Heart right ventricle (tissue), 16 donors: ENCODE data around the gene CELF4. TPM values are rescaled to one million over a fixed set of nuclear protein-coding genes. Genes with fewer than 3 reads are reported as not detected.

Experiments
- ATAC-seq, 8 donors: fragments of 200-7000 bp; cut with Tn5 transposase; one replicate each; pipeline ENCODE4 v1.9.1; 2020; ENCODE audit warnings: mild to moderate bottlenecking in 8 of 8, moderate library complexity in 8 of 8, moderate number of reproducible peaks in 1 of 8
- DNase-seq, 2 donors: peaks; one replicate each; pipeline ENCODE4 v3.0.0-alpha.2; 2020
- H3K27ac ChIP-seq, 10 donors: fragments of 200-600 bp; sonication (generic) in 2 of 10; one replicate each; pipeline versions ENCODE4 v1.5.0 to v1.8.0; 2020 to 2022; ENCODE audit warnings: mild to moderate bottlenecking in 3 of 10
- H3K27me3 ChIP-seq, 7 donors: fragments of 200-600 bp; one replicate each; pipeline ENCODE4 v1.8.0; 2021 to 2022; ENCODE audit warnings: mild to moderate bottlenecking in 2 of 7
- H3K36me3 ChIP-seq, 9 donors: fragments of 200-600 bp; sonication (generic) in 1 of 9; one replicate each; pipeline versions ENCODE4 v1.5.0 to v1.8.0; 2020 to 2022; ENCODE audit warnings: mild to moderate bottlenecking in 2 of 9
- H3K4me1 ChIP-seq, 9 donors: fragments of 200-600 bp; sonication (generic) in 1 of 9; one replicate each; pipeline versions ENCODE4 v1.5.0 to v1.8.0; 2020 to 2022; ENCODE audit warnings: mild to moderate bottlenecking in 4 of 9
- H3K4me3 ChIP-seq, 10 donors: fragments of 200-600 bp; sonication (generic) in 2 of 10; one replicate each; pipeline versions ENCODE4 v1.5.0 to v1.8.0; 2020 to 2022; ENCODE audit warnings: mild to moderate bottlenecking in 7 of 10, moderate library complexity in 2 of 10
- H3K9me3 ChIP-seq, 11 donors: fragments of 200-600 bp in 10 of 11; sonication (generic) in 2 of 11; one replicate each; pipeline versions ENCODE4 v1.5.0 to v1.8.0; 2013 to 2022; ENCODE audit warnings: mild to moderate bottlenecking in 2 of 11, control low read depth in 1 of 11, moderate library complexity in 1 of 11
- CTCF ChIP-seq, 9 donors: fragments of 200-600 bp; sonication (generic) in 2 of 9; IDR thresholded peaks; one replicate each; pipeline versions ENCODE4 v1.5.0 to v1.8.0; 2021 to 2022; ENCODE audit warnings: antibody characterized with exemption in 9 of 9, mild to moderate bottlenecking in 5 of 9, moderate library complexity in 1 of 9
- WGBS, 2 donors: extraction: QIAGEN DNeasy Blood & Tissue Kit; methylation state at CpG; one replicate each; pipeline ENCODE4 v1.1.7; 2013; ENCODE audit warnings: inconsistent platforms in 1 of 2; 5-methylcytosine and 5-hydroxymethylcytosine counted together
- intact Hi-C, 10 donors: fragments of 100-400 bp; cut with DNase I; formaldehyde crosslinking; loops; one replicate each; pipeline versions ENCODE4 v1.11.1 to v1.14.2; 2022
- polyA plus RNA-seq, 2 donors: library from polyadenylated mRNA; stranded (reverse); fragments of 200-250 nt; gene quantifications; one replicate each; pipeline ENCODE4 v1.2.3, GENCODE V29; 2013
- total RNA-seq, 10 donors: library from RNA; stranded (reverse); fragmentation: NEBNext Ultra II Directional in 3 of 10; extraction: Animal tissue kit (Norgen Biotek cat#: 25700) in 3 of 10; gene quantifications; one replicate each; pipeline versions ENCODE4 v1.2.1 to v1.2.4, GENCODE V29; 2021 to 2023
- donor health status: Arrhythmogenic right ventricular cardiomyopathy.
- donor health status: ischemic (EF 13 %, LVEDD 7.1; RV severe dilation, severe dysfunction).
- donor health status: healthy with polysubstance abuse.
- donor health status: DM: no; HTN: yes; CAD: no.
- donor health status: DM: no; HTN: no; CAD: no.
- donor health status: ischemic (EF 25% LVEDD 6.9; RV normal size, moderate dysfunction).
- donor health status: ischemic (EF 25% LVEDD 5.7; RV mildly dilated, moderate dysfunction).
- donor health status: healthy.
- donor health status: DM: yes; HTN: yes; CAD: no.
- donor health status: Ischemic cardiomyopathy.
- donor health status: ischemic (EF 35%, LVEDD 5.7; RV mildly dilated, moderate dysfunction).
- donor health status: nonischemic (EF 11% LVEDD 7.7; RV severe dilation, severe dysfunction).
- donor health status: DM: yes; HTN: yes; CAD: no.
- donor health status: PGD.
- donor health status: ischemic (EF 29% LVEDD 5.4; RV normal size, mild dysfunction).
- donor health status: nonischemic (EF 23%, LVEDD 6.1; RV moderate dilation, normal function).

The CELF4 gene
- total and polyA plus RNA-seq, 12 donors, result 0.07 to 1.2 (median 0.31) TPM; not detected in 1

- Histone ChIP-seq H3K4me3 (no peak overlapping the region), H3K27me3 (peaks cover 0 to 10% (median 0%) of the 10 kb centered on the region in 7 donors), H3K4me1 (no peaks in the 10 kb centered on the region), H3K27ac (no peak overlapping the region), H3K36me3 (no peaks in the 10 kb centered on the region), H3K9me3 (peaks cover 0 to 15% (median 0%) of the 10 kb centered on the region in 11 donors)
- intact Hi-C loops, result no loop called here
- DNase-seq (no peak), ATAC-seq (no peak)
- TF ChIP-seq CTCF (IDR thresholded peaks at IDR 0.05), result no peak
- 47 to 57% methylated on average over 2 of the region's 2 CpGs for WGBS, 2 donors
Measured at GRCh38 chr18:37507239-37507638, 58.4 kb downstream of the CELF4 start.

DNA sequence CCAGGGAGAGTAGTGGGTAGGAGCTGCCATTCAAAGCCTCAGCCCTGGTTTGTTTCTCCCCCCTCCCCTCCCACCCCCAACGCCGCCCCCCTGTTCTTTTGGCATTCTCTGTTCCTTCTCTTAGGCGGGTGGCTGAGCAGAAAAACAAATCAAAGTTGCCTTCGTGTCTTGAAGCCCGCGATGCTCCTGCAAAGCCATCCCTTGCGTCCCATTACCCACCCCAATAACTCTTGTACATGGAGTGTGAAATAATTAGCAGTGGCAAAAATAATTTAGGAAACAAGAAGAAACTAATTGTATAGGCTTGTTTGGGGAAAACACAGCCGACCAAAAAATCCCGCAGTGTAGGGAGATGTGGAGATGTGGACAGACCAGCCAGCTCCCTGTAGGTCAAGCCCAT, 59.6 kb downstream of the CELF4 start:
- Histone ChIP-seq H3K27me3 (peaks cover 0 to 13% (median 4%) of the 10 kb centered on the region in 7 donors), H3K4me1 (no peaks in the 10 kb centered on the region), H3K9me3 (peaks cover 0 to 15% (median 0%) of the 10 kb centered on the region in 11 donors), H3K4me3 (no peak overlapping the region), H3K36me3 (no peaks in the 10 kb centered on the region), H3K27ac (no peak overlapping the region)
- ATAC-seq (no peak), DNase-seq (no peak)
- 81 to 82% methylated on average over 9 of the region's 9 CpGs for WGBS, 2 donors
- TF ChIP-seq CTCF (IDR thresholded peaks at IDR 0.05), result no peak
- intact Hi-C loops, result no loop called here

- ATAC-seq (no peak), DNase-seq (no peak)
- no peak overlapping the region for H3K4me3 ChIP-seq
- TF ChIP-seq CTCF (IDR thresholded peaks at IDR 0.05), result no peak
- no peaks in the 10 kb centered on the region for H3K4me1 ChIP-seq
- H3K9me3 ChIP-seq, result peaks cover 0 to 14% (median 0%) of the 10 kb centered on the region in 11 donors
- intact Hi-C loops, result no loop called here
- no peak overlapping the region for H3K27ac ChIP-seq
- 69 to 78% methylated on average over 4 of the region's 4 CpGs for WGBS, 2 donors
- peaks cover 0 to 18% (median 6%) of the 10 kb centered on the region in 7 donors for H3K27me3 ChIP-seq
- H3K36me3 ChIP-seq, result no peaks in the 10 kb centered on the region
Measured at GRCh38 chr18:37505321-37505720, 60.3 kb downstream of the CELF4 start.

DNA sequence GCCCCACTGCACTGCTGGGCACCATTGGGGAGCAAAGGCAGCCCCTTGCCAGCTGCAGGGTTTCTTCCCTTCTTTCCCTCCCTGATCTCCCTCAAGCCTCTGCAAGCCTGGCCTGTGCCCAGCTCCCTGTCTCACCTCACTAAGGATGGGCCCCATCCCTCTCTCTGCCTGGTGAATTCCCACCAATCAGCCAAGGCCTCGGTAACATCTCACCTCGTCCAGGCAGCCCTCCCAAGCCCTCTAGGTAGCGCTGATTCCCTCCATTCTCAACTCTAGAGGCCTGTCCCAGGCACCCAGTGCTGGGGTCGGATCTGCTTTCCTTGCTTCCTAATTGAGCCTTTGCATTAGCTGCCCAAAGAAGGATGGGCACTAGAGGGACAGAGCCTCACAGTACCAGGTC, 63.0 kb downstream of the CELF4 start:
- Histone ChIP-seq H3K36me3 (no peaks in the 10 kb centered on the region), H3K4me1 (no peaks in the 10 kb centered on the region), H3K27me3 (peaks cover 0 to 24% (median 12%) of the 10 kb centered on the region in 7 donors), H3K4me3 (no peak overlapping the region), H3K27ac (no peak overlapping the region), H3K9me3 (no peaks in the 10 kb centered on the region)
- DNase-seq (no peak), ATAC-seq (no peak)
- 76 to 83% methylated on average over 4 of the region's 4 CpGs for WGBS, 2 donors
- intact Hi-C loops, result no loop called here
- no peak for TF ChIP-seq CTCF (IDR thresholded peaks at IDR 0.05)
